Nephron (organoid): ENCODE results near the gene PHRF1.

Experiments
- H3K27ac Mint-ChIP-seq, 3 experiments: 2 replicates each; pipeline ENCODE4 v1.8.0; 2020; ENCODE audit warnings: mixed read lengths in 3 of 3, mild to moderate bottlenecking in 2 of 3, moderate library complexity in 1 of 3
- H3K27me3 Mint-ChIP-seq: 2 replicates; pipeline ENCODE4 v1.8.0; 2021; ENCODE audit warnings: low read depth, mild to moderate bottlenecking, moderate library complexity, mixed read lengths
- H3K36me3 Mint-ChIP-seq: 2 replicates; pipeline ENCODE4 v1.8.0; 2020; ENCODE audit warnings: low read depth, mixed read lengths
- H3K4me1 Mint-ChIP-seq: 2 replicates; pipeline ENCODE4 v1.8.0; 2020; ENCODE audit warnings: mixed read lengths
- H3K4me3 Mint-ChIP-seq, 3 experiments: 2 replicates each; pipeline ENCODE4 v1.8.0; 2020; ENCODE audit warnings: mild to moderate bottlenecking in 3 of 3, mixed read lengths in 3 of 3, moderate library complexity in 2 of 3
- H3K9me3 Mint-ChIP-seq: 2 replicates; pipeline ENCODE4 v1.8.0; 2020; ENCODE audit warnings: mixed read lengths
- CTCF ChIP-seq, 3 experiments: fragments of 200-600 bp; sonication (generic); IDR thresholded peaks; one replicate each; pipeline ENCODE4 v1.5.0; 2021; ENCODE audit warnings: antibody characterized with exemption in 3 of 3; ENCODE audit not compliant: unreplicated experiment in 3 of 3

Gene PHRF1

GRCh38 chr11:620201-620600, 43.9 kb downstream of the PHRF1 start:
- Mint-ChIP-seq H3K4me1 (peaks cover 5% of the 10 kb centered on the region), H3K9me3 (no peaks in the 10 kb centered on the region), H3K27me3 (peaks cover 9% of the 10 kb centered on the region), H3K27ac (no peak overlapping the region), H3K36me3 (no peaks in the 10 kb centered on the region), H3K4me3 (no peak overlapping the region)
- TF ChIP-seq CTCF (IDR thresholded peaks at IDR 0.05; ENCODE audit: unreplicated experiment in 3 of 3): no peak

GRCh38 chr11:620935-621814, 44.9 kb downstream of the PHRF1 start:
- Mint-ChIP-seq H3K9me3 (no peaks in the 10 kb centered on the region), H3K4me3 (no peak overlapping the region), H3K4me1 (no peaks in the 10 kb centered on the region), H3K27me3 (peaks cover 14% of the 10 kb centered on the region), H3K36me3 (no peaks in the 10 kb centered on the region), H3K27ac (no peak overlapping the region)
- no peak for TF ChIP-seq CTCF (IDR thresholded peaks at IDR 0.05; ENCODE audit: unreplicated experiment in 3 of 3)

- TF ChIP-seq CTCF (IDR thresholded peaks at IDR 0.05; ENCODE audit: unreplicated experiment in 3 of 3): no peak
- Mint-ChIP-seq H3K9me3 (no peaks in the 10 kb centered on the region), H3K36me3 (no peaks in the 10 kb centered on the region), H3K4me3 (no peak overlapping the region), H3K4me1 (no peaks in the 10 kb centered on the region), H3K27me3 (peaks cover 14% of the 10 kb centered on the region), H3K27ac (no peak overlapping the region)
Measured at GRCh38 chr11:621838-622237, 45.6 kb downstream of the PHRF1 start.

GRCh38 chr11:623349-623869, 47.1 kb downstream of the PHRF1 start:
- no peak for TF ChIP-seq CTCF (IDR thresholded peaks at IDR 0.05; ENCODE audit: unreplicated experiment in 3 of 3)
- H3K27me3 Mint-ChIP-seq: peaks cover 24% of the 10 kb centered on the region
- peak overlapping the region in 1 of 3 experiments; percentile 58 for H3K27ac Mint-ChIP-seq
- H3K4me3 Mint-ChIP-seq: peak overlapping the region in 2 of 3 experiments; percentile 19 to 57
- H3K36me3 Mint-ChIP-seq: peaks cover 2% of the 10 kb centered on the region
- H3K4me1 Mint-ChIP-seq: peaks cover 10% of the 10 kb centered on the region
- no peaks in the 10 kb centered on the region for H3K9me3 Mint-ChIP-seq

GRCh38 chr11:623999-624704, 47.9 kb downstream of the PHRF1 start:
- H3K36me3 Mint-ChIP-seq: peaks cover 5% of the 10 kb centered on the region
- peak overlapping the region in 1 of 3 experiments; percentile 25 for H3K4me3 Mint-ChIP-seq
- H3K4me1 Mint-ChIP-seq: peaks cover 17% of the 10 kb centered on the region
- no peak for TF ChIP-seq CTCF (IDR thresholded peaks at IDR 0.05; ENCODE audit: unreplicated experiment in 3 of 3)
- peaks cover 32% of the 10 kb centered on the region for H3K27me3 Mint-ChIP-seq
- H3K27ac Mint-ChIP-seq: no peak overlapping the region
- no peaks in the 10 kb centered on the region for H3K9me3 Mint-ChIP-seq
